ENCODE results near the gene IL13RA1. TPM values are rescaled to one million over a fixed set of nuclear protein-coding genes. Genes with fewer than 3 reads are reported as not detected.

Gene IL13RA1
- total RNA-seq, 1 donor from 2014 or later, result 3.2 TPM

GRCh38 chrX:118770133-118770760, 42.8 kb downstream of the IL13RA1 start:
- Histone ChIP-seq H3K9ac (no peak overlapping the region), H4K20me1 (ENCODE audit: low read depth) (no peaks in the 10 kb centered on the region), H3K36me3 (no peaks in the 10 kb centered on the region), H3K79me2 (ENCODE audit: low read depth) (no peaks in the 10 kb centered on the region), H3K4me3 (no peak overlapping the region), H3K4me2 (no peak overlapping the region), H3F3A (ENCODE audit: low read depth) (no peaks in the 10 kb centered on the region), H3K4me1 (no peaks in the 10 kb centered on the region), H2AFZ (replicated peaks) (no peak overlapping the region), H3K27me3 (no peaks in the 10 kb centered on the region), H3K27ac (no peak overlapping the region), H3K9me3 (ENCODE audit: low read depth) (no peaks in the 10 kb centered on the region)
- H3K4me1 Mint-ChIP-seq, result no peaks in the 10 kb centered on the region
- peaks cover 2% of the 10 kb centered on the region for H3K9me3 Mint-ChIP-seq
- DNase-seq (ENCODE audit: low spot score), result no peak
- H3K36me3 Mint-ChIP-seq, result peaks cover 9% of the 10 kb centered on the region
- no peak overlapping the region for H3K27ac Mint-ChIP-seq
- TF ChIP-seq EZH2phosphoT487 (IDR thresholded peaks at IDR 0.05) (no peak), CTCF (IDR thresholded peaks at IDR 0.05) (no peak), EZH2 (IDR thresholded peaks at IDR 0.05) (no peak)
- H3K4me3 Mint-ChIP-seq, result no peak overlapping the region
- no peaks in the 10 kb centered on the region for H3K27me3 Mint-ChIP-seq (ENCODE audit: insufficient read depth, low read depth)

DNA sequence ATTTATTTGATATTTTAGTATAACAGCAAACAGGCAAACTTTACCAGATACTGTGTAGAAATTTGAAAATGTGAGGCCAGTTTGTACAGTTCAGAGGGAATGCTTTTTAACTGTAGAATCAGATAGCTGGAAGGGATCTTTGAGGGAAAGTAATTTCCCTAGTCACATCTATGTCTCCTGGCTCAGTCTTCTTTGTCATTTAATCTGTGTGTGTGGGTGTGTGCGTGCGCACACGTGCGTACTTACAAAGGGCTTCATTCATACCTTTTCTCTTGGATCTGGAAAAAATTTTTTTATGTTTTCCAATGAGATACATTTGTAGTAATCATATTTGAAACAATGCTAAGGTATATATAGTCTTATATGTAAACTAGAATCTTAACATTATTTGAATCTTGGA, 44.6 kb downstream of the IL13RA1 start:
- no peaks in the 10 kb centered on the region for H3K9me3 ChIP-seq (ENCODE audit: low read depth)
- Mint-ChIP-seq H3K36me3 (peaks cover 11% of the 10 kb centered on the region), H3K4me1 (no peaks in the 10 kb centered on the region), H3K9me3 (peaks cover 2% of the 10 kb centered on the region), H3K27ac (no peak overlapping the region), H3K27me3 (ENCODE audit: insufficient read depth, low read depth) (no peaks in the 10 kb centered on the region), H3K4me3 (no peak overlapping the region)
- H3K27ac ChIP-seq, result no peak overlapping the region
- H3K27me3 ChIP-seq, result no peaks in the 10 kb centered on the region
- no peaks in the 10 kb centered on the region for H3K36me3 ChIP-seq
- DNase-seq (ENCODE audit: low spot score), result no peak
- no peak overlapping the region for H3K4me2 ChIP-seq
- no peak overlapping the region for H3K4me3 ChIP-seq
- H3K9ac ChIP-seq, result no peak overlapping the region
- no peaks in the 10 kb centered on the region for H3K79me2 ChIP-seq (ENCODE audit: low read depth)
- TF ChIP-seq EZH2 (IDR thresholded peaks at IDR 0.05) (no peak), EZH2phosphoT487 (IDR thresholded peaks at IDR 0.05) (no peak)
- no peak overlapping the region for H2AFZ ChIP-seq (replicated peaks)
- H3K4me1 ChIP-seq, result no peaks in the 10 kb centered on the region
- no peaks in the 10 kb centered on the region for H3F3A ChIP-seq (ENCODE audit: low read depth)
- H4K20me1 ChIP-seq (ENCODE audit: low read depth), result no peaks in the 10 kb centered on the region

DNA sequence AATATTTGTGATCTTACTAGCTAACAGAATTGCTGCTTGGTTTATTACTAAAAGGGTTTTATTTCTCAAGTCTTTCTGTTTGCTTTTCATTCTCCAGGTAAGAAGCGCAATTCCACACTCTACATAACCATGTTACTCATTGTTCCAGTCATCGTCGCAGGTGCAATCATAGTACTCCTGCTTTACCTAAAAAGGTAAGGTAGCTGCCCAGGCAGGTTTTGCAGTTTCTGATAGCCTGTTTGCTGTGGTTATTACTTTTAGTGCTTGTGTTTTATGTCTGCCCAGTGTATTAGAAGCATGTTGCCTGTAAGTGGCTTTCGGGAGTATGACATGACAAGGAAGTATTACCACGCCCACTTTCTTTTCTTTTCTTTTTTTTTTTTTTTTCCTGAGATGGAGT, 46.4 kb downstream of the IL13RA1 start:
- DNase-seq (ENCODE audit: low spot score), result no peak
- Mint-ChIP-seq H3K27ac (no peak overlapping the region), H3K27me3 (ENCODE audit: insufficient read depth, low read depth) (no peaks in the 10 kb centered on the region), H3K4me3 (no peak overlapping the region), H3K9me3 (peaks cover 2% of the 10 kb centered on the region), H3K36me3 (peaks cover 11% of the 10 kb centered on the region), H3K4me1 (no peaks in the 10 kb centered on the region)
- Histone ChIP-seq H2AFZ (replicated peaks) (no peak overlapping the region), H3K36me3 (no peaks in the 10 kb centered on the region), H3K9ac (no peak overlapping the region), H3K9me3 (ENCODE audit: low read depth) (no peaks in the 10 kb centered on the region), H3K4me2 (no peak overlapping the region), H3K4me3 (no peak overlapping the region), H3F3A (ENCODE audit: low read depth) (no peaks in the 10 kb centered on the region), H3K27me3 (no peaks in the 10 kb centered on the region), H3K4me1 (no peaks in the 10 kb centered on the region), H3K79me2 (ENCODE audit: low read depth) (no peaks in the 10 kb centered on the region), H4K20me1 (ENCODE audit: low read depth) (no peaks in the 10 kb centered on the region), H3K27ac (no peak overlapping the region)
- no peak for TF ChIP-seq CTCF (IDR thresholded peaks at IDR 0.05)
- no peak for TF ChIP-seq EZH2 (IDR thresholded peaks at IDR 0.05)
- no peak for TF ChIP-seq EZH2phosphoT487 (IDR thresholded peaks at IDR 0.05)

- H3K4me1 Mint-ChIP-seq, result no peaks in the 10 kb centered on the region
- TF ChIP-seq EZH2 (IDR thresholded peaks at IDR 0.05), result no peak
- TF ChIP-seq CTCF (IDR thresholded peaks at IDR 0.05), result no peak
- no peak for TF ChIP-seq EZH2phosphoT487 (IDR thresholded peaks at IDR 0.05)
- no peak overlapping the region for H3K4me3 Mint-ChIP-seq
- DNase-seq (ENCODE audit: low spot score), result no peak
- Histone ChIP-seq H3K36me3 (no peaks in the 10 kb centered on the region), H3K27me3 (no peaks in the 10 kb centered on the region), H2AFZ (replicated peaks) (no peak overlapping the region), H3K4me3 (no peak overlapping the region), H3K9me3 (ENCODE audit: low read depth) (no peaks in the 10 kb centered on the region), H3K79me2 (ENCODE audit: low read depth) (no peaks in the 10 kb centered on the region), H3K4me1 (no peaks in the 10 kb centered on the region), H3F3A (ENCODE audit: low read depth) (no peaks in the 10 kb centered on the region), H3K9ac (no peak overlapping the region), H4K20me1 (ENCODE audit: low read depth) (no peaks in the 10 kb centered on the region), H3K4me2 (no peak overlapping the region), H3K27ac (no peak overlapping the region)
- no peak overlapping the region for H3K27ac Mint-ChIP-seq
- H3K36me3 Mint-ChIP-seq, result peaks cover 4% of the 10 kb centered on the region
- no peaks in the 10 kb centered on the region for H3K9me3 Mint-ChIP-seq
- H3K27me3 Mint-ChIP-seq (ENCODE audit: insufficient read depth, low read depth), result no peaks in the 10 kb centered on the region
Measured at GRCh38 chrX:118779581-118779980, 52.2 kb downstream of the IL13RA1 start.
